Neural cell (in vitro differentiated cells): ENCODE measurements around the gene CABCOCO1. TPM values are rescaled to one million over a fixed set of nuclear protein-coding genes. Genes with fewer than 3 reads are reported as not detected.

Experiments used
- H2AFZ ChIP-seq: fragments of 200-600, 300-800 bp; sonication (generic), shearing (Covaris generic); 2 replicates; pipeline ENCODE4 v1.6.0; 2014; ENCODE audit warnings: low read depth, mild to moderate bottlenecking, antibody characterized with exemption, low read length, moderate library complexity
- H3F3A ChIP-seq: fragments of 200-600 bp; shearing (Covaris generic); 2 replicates; pipeline ENCODE4 v1.6.1; 2016; ENCODE audit warnings: mild to moderate bottlenecking, moderate library complexity, mixed read lengths, antibody characterized with exemption, low read length; ENCODE audit not compliant: insufficient read depth, poor library complexity, severe bottlenecking
- H3K27ac ChIP-seq: fragments of 200-600, 300-800 bp; sonication (generic), shearing (Covaris generic); 2 replicates; pipeline ENCODE4 v1.5.1; 2014; ENCODE audit warnings: mild to moderate bottlenecking, low read length, moderate library complexity
- H3K27me3 ChIP-seq: fragments of 300-800, 200-600 bp; sonication (generic), shearing (Covaris generic); 2 replicates; pipeline ENCODE4 v1.6.0; 2014; ENCODE audit warnings: mild to moderate bottlenecking, low read depth, low read length, moderate library complexity; ENCODE audit not compliant: insufficient read depth
- H3K36me3 ChIP-seq: fragments of 300-800, 200-600 bp; sonication (generic), shearing (Covaris generic); 2 replicates; pipeline ENCODE4 v1.5.1; 2014; ENCODE audit warnings: mild to moderate bottlenecking, antibody characterized with exemption, low read length, moderate library complexity; ENCODE audit not compliant: insufficient read depth
- H3K4me2 ChIP-seq: fragments of 300-800, 200-600 bp; sonication (generic), shearing (Covaris generic); 2 replicates; pipeline ENCODE4 v1.6.0; 2014; ENCODE audit warnings: mild to moderate bottlenecking, low read length
- H3K4me3 ChIP-seq: fragments of 300-800, 200-600 bp; sonication (generic), shearing (Covaris generic); 2 replicates; pipeline ENCODE4 v1.5.1; 2014; ENCODE audit warnings: mild to moderate bottlenecking, low read length, moderate library complexity
- H3K79me2 ChIP-seq: fragments of 200-600 bp; shearing (Covaris generic); replicated peaks from 2 replicates; pipeline ENCODE4 v1.6.0; 2014; ENCODE audit warnings: mild to moderate bottlenecking, low read length, moderate library complexity; ENCODE audit not compliant: insufficient read depth
- H3K9ac ChIP-seq: fragments of 300-800, 200-600 bp; sonication (generic), shearing (Covaris generic); 2 replicates; pipeline ENCODE4 v1.6.1; 2016; ENCODE audit warnings: mild to moderate bottlenecking, low read length, mixed read lengths
- H3K9me2 ChIP-seq: fragments of 200-600 bp; shearing (Covaris generic); 2 replicates; pipeline ENCODE4 v1.6.1; 2016; ENCODE audit warnings: mild to moderate bottlenecking, low read length, mixed read lengths; ENCODE audit not compliant: insufficient read depth
- H3K9me3 ChIP-seq: fragments of 200-600, 300-800 bp; sonication (generic), shearing (Covaris generic); 2 replicates; pipeline ENCODE4 v1.6.1; 2016; ENCODE audit warnings: mild to moderate bottlenecking, mixed run types, low read length, moderate library complexity, mixed read lengths
- H4K20me1 ChIP-seq: fragments of 200-600 bp; shearing (Covaris generic); 2 replicates; pipeline ENCODE4 v1.6.1; 2016; ENCODE audit warnings: mild to moderate bottlenecking, mixed run types; ENCODE audit not compliant: insufficient read depth
- EP300 ChIP-seq: fragments of 450-650 bp; conservative IDR thresholded peaks from 2 replicates; pipeline ENCODE4 v1.6.1; 2014; ENCODE audit warnings: antibody characterized with exemption, mild to moderate bottlenecking, moderate library complexity; ENCODE audit not compliant: poor library complexity, severe bottlenecking
- EZH2 ChIP-seq: fragments of 200-600, 300-800 bp; shearing (Covaris generic), sonication (generic); IDR thresholded peaks from 2 replicates; pipeline ENCODE4 v1.6.1; 2014; ENCODE audit warnings: antibody characterized with exemption, low read length, borderline replicate concordance, mild to moderate bottlenecking; ENCODE audit not compliant: insufficient read depth, poor library complexity, severe bottlenecking
- MXI1 ChIP-seq: fragments of 450-650 bp; conservative IDR thresholded peaks from 2 replicates; pipeline ENCODE4 v1.6.1; 2014; ENCODE audit warnings: antibody characterized with exemption, mild to moderate bottlenecking; ENCODE audit not compliant: poor library complexity, severe bottlenecking
- POLR2AphosphoS5 ChIP-seq: IDR thresholded peaks from 2 replicates; pipeline ENCODE4 v1.6.1; 2012
- RAD21 ChIP-seq: fragments of 450-650 bp; conservative IDR thresholded peaks from 2 replicates; pipeline ENCODE4 v1.6.1; 2014; ENCODE audit warnings: antibody characterized with exemption, mild to moderate bottlenecking, moderate library complexity
- SMC3 ChIP-seq: fragments of 450-650 bp; conservative IDR thresholded peaks from 2 replicates; pipeline ENCODE4 v1.6.1; 2014; ENCODE audit warnings: antibody characterized with exemption, mild to moderate bottlenecking, moderate library complexity; ENCODE audit not compliant: poor library complexity
- TAF1 ChIP-seq: IDR thresholded peaks from 2 replicates; pipeline ENCODE4 v1.6.1; 2012; ENCODE audit warnings: low read depth
- polyA plus RNA-seq: library from polyadenylated mRNA; depleted of rRNA; stranded (reverse); fragments of >200 nt; gene quantifications from 2 replicates; pipeline ENCODE4 v1.2.3, GENCODE V29; 2014
- TF ChIP-seq, protein P1 (sequence below): IDR thresholded peaks from 2 replicates; pipeline ENCODE4 v1.6.1; 2012; ENCODE audit warnings: borderline replicate concordance
- TF ChIP-seq, protein P2 (sequence below): fragments of 450-650 bp; IDR thresholded peaks from 2 replicates; pipeline ENCODE4 v1.5.1; 2014; ENCODE audit warnings: antibody characterized with exemption, mild to moderate bottlenecking, moderate library complexity; ENCODE audit not compliant: poor library complexity, severe bottlenecking

Gene CABCOCO1
- polyA plus RNA-seq, 1 donor from 2014 or later: 0.31 TPM

DNA sequence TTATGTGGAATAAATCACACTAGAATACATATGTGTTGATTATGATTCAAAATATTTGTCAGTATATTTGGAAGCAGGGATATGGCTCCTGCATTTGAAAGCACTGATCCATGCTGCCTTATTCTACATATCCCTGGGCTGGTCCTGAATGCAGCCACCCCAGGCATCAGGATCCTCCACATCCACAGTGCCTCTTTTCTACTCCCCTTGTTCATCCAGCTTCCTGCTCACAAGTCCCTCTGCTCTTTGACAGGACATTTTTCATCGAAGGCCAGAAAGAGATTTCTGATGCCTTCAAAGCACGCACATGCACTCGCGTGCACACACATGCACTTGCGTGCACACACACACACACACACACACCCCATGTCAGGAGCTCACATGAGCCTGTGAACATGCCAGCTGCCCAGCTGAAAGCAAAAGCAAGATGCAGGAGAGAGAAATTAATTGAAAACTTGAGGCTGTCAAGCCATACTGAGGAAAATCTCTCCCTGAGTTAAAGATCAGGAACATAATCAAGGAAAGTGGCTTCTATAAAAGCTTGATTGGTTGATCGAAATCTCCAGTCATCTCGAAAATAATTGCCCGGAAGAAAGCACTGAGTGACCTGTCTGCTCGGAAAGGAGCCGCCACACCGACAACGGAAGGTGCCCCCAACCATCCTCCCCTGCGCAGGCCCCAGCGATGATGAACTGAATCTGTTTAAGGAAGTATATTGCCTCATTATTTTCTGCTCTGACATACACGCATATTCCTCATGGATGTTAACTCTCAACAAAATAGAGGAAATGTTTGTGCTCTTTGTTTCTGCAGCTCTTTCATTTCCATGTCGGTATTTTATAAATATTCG, 134.8 kb downstream of the CABCOCO1 start:
- H3F3A ChIP-seq: no peaks in the 10 kb centered on the region
- no peaks in the 10 kb centered on the region for H3K27me3 ChIP-seq
- H3K9ac ChIP-seq: no peak overlapping the region
- H3K27ac ChIP-seq: no peak overlapping the region
- no peaks in the 10 kb centered on the region for H3K9me2 ChIP-seq
- H4K20me1 ChIP-seq: no peaks in the 10 kb centered on the region
- no peak overlapping the region for H3K4me3 ChIP-seq
- no peaks in the 10 kb centered on the region for H3K79me2 ChIP-seq
- H3K36me3 ChIP-seq: no peaks in the 10 kb centered on the region
- no peaks in the 10 kb centered on the region for H3K9me3 ChIP-seq
- TF ChIP-seq EP300 (no peak), EZH2 (no peak)
- TF ChIP-seq, protein P1, sequence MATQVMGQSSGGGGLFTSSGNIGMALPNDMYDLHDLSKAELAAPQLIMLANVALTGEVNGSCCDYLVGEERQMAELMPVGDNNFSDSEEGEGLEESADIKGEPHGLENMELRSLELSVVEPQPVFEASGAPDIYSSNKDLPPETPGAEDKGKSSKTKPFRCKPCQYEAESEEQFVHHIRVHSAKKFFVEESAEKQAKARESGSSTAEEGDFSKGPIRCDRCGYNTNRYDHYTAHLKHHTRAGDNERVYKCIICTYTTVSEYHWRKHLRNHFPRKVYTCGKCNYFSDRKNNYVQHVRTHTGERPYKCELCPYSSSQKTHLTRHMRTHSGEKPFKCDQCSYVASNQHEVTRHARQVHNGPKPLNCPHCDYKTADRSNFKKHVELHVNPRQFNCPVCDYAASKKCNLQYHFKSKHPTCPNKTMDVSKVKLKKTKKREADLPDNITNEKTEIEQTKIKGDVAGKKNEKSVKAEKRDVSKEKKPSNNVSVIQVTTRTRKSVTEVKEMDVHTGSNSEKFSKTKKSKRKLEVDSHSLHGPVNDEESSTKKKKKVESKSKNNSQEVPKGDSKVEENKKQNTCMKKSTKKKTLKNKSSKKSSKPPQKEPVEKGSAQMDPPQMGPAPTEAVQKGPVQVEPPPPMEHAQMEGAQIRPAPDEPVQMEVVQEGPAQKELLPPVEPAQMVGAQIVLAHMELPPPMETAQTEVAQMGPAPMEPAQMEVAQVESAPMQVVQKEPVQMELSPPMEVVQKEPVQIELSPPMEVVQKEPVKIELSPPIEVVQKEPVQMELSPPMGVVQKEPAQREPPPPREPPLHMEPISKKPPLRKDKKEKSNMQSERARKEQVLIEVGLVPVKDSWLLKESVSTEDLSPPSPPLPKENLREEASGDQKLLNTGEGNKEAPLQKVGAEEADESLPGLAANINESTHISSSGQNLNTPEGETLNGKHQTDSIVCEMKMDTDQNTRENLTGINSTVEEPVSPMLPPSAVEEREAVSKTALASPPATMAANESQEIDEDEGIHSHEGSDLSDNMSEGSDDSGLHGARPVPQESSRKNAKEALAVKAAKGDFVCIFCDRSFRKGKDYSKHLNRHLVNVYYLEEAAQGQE: no peak
- H3K4me2 ChIP-seq: no peak overlapping the region
- no peak overlapping the region for H2AFZ ChIP-seq

DNA sequence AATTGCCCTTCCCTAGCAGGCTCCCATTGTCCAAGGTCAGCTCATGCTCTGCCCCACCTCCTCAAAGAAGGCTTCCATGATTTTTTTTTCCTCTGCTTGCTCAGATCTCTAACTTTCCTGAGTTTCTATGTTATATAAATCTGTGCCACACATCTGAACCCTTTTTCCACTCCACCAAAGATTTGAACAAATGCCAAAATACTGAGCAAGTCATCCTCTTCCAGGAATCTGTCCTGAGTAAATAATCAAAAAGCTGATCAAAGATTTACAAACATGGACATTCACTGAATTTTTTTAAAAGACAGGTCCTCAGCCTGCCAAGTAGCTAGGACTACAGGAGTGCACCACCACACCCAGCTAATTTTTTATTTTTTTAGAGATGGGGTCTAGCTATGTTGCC, 136.0 kb downstream of the CABCOCO1 start:
- H3K4me3 ChIP-seq: no peak overlapping the region
- H4K20me1 ChIP-seq: no peaks in the 10 kb centered on the region
- no peak overlapping the region for H3K9ac ChIP-seq
- no peaks in the 10 kb centered on the region for H3K9me2 ChIP-seq
- H3F3A ChIP-seq: no peaks in the 10 kb centered on the region
- no peaks in the 10 kb centered on the region for H3K79me2 ChIP-seq
- no peaks in the 10 kb centered on the region for H3K27me3 ChIP-seq
- no peak overlapping the region for H3K27ac ChIP-seq
- no peak for TF ChIP-seq SMC3
- TF ChIP-seq RAD21: no peak
- TF ChIP-seq EZH2: no peak
- no peak for TF ChIP-seq MXI1
- TF ChIP-seq, protein P1: no peak
- TF ChIP-seq TAF1: no peak
- TF ChIP-seq POLR2AphosphoS5: no peak
- TF ChIP-seq, protein P2, sequence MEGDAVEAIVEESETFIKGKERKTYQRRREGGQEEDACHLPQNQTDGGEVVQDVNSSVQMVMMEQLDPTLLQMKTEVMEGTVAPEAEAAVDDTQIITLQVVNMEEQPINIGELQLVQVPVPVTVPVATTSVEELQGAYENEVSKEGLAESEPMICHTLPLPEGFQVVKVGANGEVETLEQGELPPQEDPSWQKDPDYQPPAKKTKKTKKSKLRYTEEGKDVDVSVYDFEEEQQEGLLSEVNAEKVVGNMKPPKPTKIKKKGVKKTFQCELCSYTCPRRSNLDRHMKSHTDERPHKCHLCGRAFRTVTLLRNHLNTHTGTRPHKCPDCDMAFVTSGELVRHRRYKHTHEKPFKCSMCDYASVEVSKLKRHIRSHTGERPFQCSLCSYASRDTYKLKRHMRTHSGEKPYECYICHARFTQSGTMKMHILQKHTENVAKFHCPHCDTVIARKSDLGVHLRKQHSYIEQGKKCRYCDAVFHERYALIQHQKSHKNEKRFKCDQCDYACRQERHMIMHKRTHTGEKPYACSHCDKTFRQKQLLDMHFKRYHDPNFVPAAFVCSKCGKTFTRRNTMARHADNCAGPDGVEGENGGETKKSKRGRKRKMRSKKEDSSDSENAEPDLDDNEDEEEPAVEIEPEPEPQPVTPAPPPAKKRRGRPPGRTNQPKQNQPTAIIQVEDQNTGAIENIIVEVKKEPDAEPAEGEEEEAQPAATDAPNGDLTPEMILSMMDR: no peak
- TF ChIP-seq EP300: no peak
- no peak overlapping the region for H3K4me2 ChIP-seq
- no peak overlapping the region for H2AFZ ChIP-seq
- H3K9me3 ChIP-seq: no peaks in the 10 kb centered on the region
- no peaks in the 10 kb centered on the region for H3K36me3 ChIP-seq
